HCT116 (cell line): ENCODE data around the gene PTPN20. TPM values are rescaled to one million over a fixed set of nuclear protein-coding genes. Genes with fewer than 3 reads are reported as not detected.
"Not testable (repeated sequence)": the region's sequence is repeated elsewhere in the genome, so short reads cannot be mapped to it uniquely, and the experiment has no call there.

Experiments
- ATAC-seq: fragments of 200-7000 bp; cut with Tn5 transposase; 2 replicates; pipeline ENCODE4 v1.9.1; 2020; ENCODE audit warnings: mild to moderate bottlenecking, moderate library complexity
- Bru-seq: library from RNA; stranded (reverse); fragments of 400-500 nt; gene quantifications from one replicate; lab custom pipeline; 2021; lab: Mats Ljungman, UMichigan
- BruChase-seq, 2 experiments: library from RNA; stranded (reverse); fragments of 400-500 nt; gene quantifications; one replicate each; lab custom pipeline; 2021; lab: Mats Ljungman, UMichigan
- BruUV-seq: library from RNA; stranded (reverse); fragments of 400-500 nt; replicated peaks from 2 replicates; lab custom pipeline; 2021; lab: Mats Ljungman, UMichigan
- CTCF ChIA-PET: fragments of 300-600 bp; sonication (Branson Sonifier 250); formaldehyde crosslinking; loops from one replicate; lab custom pipeline; 2021; ENCODE audit warnings: antibody characterized with exemption; lab: Charles Lee
- POLR2A ChIA-PET: fragments of 300-600, 350-600 bp; sonication (Branson Sonifier 250); formaldehyde crosslinking; loops from one replicate; lab custom pipeline; 2021; ENCODE audit warnings: antibody characterized with exemption; lab: Charles Lee
- RAD21 ChIA-PET, 2 experiments: fragments of 300-600 bp; sonication (Branson Sonifier 250); formaldehyde crosslinking; loops; one replicate each; lab custom pipeline; 2023; ENCODE audit warnings: low total read pairs in 2 of 2; ENCODE audit not compliant: uncharacterized antibody in 2 of 2, unreplicated experiment in 2 of 2, low non-redundant PET in 1 of 2; lab: Charles Lee
- DNase-seq: peaks from one replicate; pipeline ENCODE4 v3.0.0-alpha.2; 2010; ENCODE audit warnings: low read depth, low spot score
- H2AFZ ChIP-seq: fragments of 200-600 bp; shearing (Covaris generic), sonication (generic); 2 replicates; pipeline ENCODE4 v1.6.1; 2017; ENCODE audit warnings: low read depth, mixed run types, mixed read lengths, antibody characterized with exemption, low read length; ENCODE audit not compliant: poor library complexity, severe bottlenecking
- H3K27ac ChIP-seq: 2 replicates; pipeline ENCODE4 v1.5.1; 2012; ENCODE audit warnings: low read depth, low read length
- H3K27me3 ChIP-seq: fragments of 200-600 bp; sonication (generic); 2 replicates; pipeline ENCODE4 v1.6.1; 2016; ENCODE audit warnings: mixed run types, low read length, mixed read lengths; ENCODE audit not compliant: insufficient read depth
- H3K36me3 ChIP-seq, 2 experiments: fragments of 200-500 bp in 1 of 2; fragments of 200-600 bp in 1 of 2; sonication (Bioruptor generic) in 1 of 2; sonication (generic) in 1 of 2; 2 replicates each; pipeline versions ENCODE4 v1.5.1 to v1.6.1; 2014 to 2016; ENCODE audit warnings: low read length in 2 of 2, inconsistent platforms in 1 of 2, mixed read lengths in 1 of 2, mixed run types in 1 of 2; ENCODE audit not compliant: insufficient read depth in 2 of 2, control insufficient read depth in 1 of 2
- H3K4me1 ChIP-seq, 2 experiments: fragments of 200-600 bp in 1 of 2; sonication (generic) in 1 of 2; 2 replicates each; pipeline versions ENCODE4 v1.5.1 to v1.6.1; 2012 to 2017; ENCODE audit warnings: low read length in 2 of 2, inconsistent platforms in 1 of 2, mild to moderate bottlenecking in 1 of 2, mixed read lengths in 1 of 2, mixed run types in 1 of 2, moderate library complexity in 1 of 2; ENCODE audit not compliant: insufficient read depth in 2 of 2, control insufficient read depth in 1 of 2
- H3K4me2 ChIP-seq: fragments of 200-600 bp; sonication (generic); 2 replicates; pipeline ENCODE4 v1.6.1; 2017; ENCODE audit warnings: mixed run types, low read length, mixed read lengths
- H3K4me3 ChIP-seq, 2 experiments: fragments of 200-600 bp in 1 of 2; sonication (generic) in 1 of 2; replicated peaks in 1 of 2; 2 replicates each; pipeline ENCODE4 v1.5.1; 2011 to 2016; ENCODE audit warnings: low read length in 2 of 2, control low read depth in 1 of 2, low read depth in 1 of 2, mild to moderate bottlenecking in 1 of 2, mixed read lengths in 1 of 2, mixed run types in 1 of 2
- H3K79me2 ChIP-seq: fragments of 200-600 bp; sonication (generic); 2 replicates; pipeline ENCODE4 v1.6.1; 2017; ENCODE audit warnings: mild to moderate bottlenecking, mixed run types, low read length, moderate library complexity, mixed read lengths; ENCODE audit not compliant: insufficient read depth
- H3K9ac ChIP-seq: fragments of 200-600 bp; sonication (generic); 2 replicates; pipeline ENCODE4 v1.6.1; 2016; ENCODE audit warnings: low read length, mixed read lengths
- H3K9me2 ChIP-seq: fragments of 200-600 bp; sonication (generic), shearing (Covaris generic); 2 replicates; pipeline ENCODE4 v1.6.1; 2017; ENCODE audit warnings: mixed run types, mild to moderate bottlenecking, moderate library complexity; ENCODE audit not compliant: insufficient read depth
- H3K9me3 ChIP-seq, 2 experiments: fragments of 200-500 bp in 1 of 2; fragments of 200-600 bp in 1 of 2; sonication (Bioruptor generic) in 1 of 2; sonication (generic) in 1 of 2; 2 replicates each; pipeline ENCODE4 v1.6.1; 2014 to 2017; ENCODE audit warnings: low read length in 2 of 2, mixed read lengths in 2 of 2, inconsistent platforms in 1 of 2, low read depth in 1 of 2, mild to moderate bottlenecking in 1 of 2, mixed run types in 1 of 2, moderate library complexity in 1 of 2; ENCODE audit not compliant: control insufficient read depth in 1 of 2, insufficient read depth in 1 of 2
- H4K20me1 ChIP-seq: fragments of 200-600 bp; sonication (generic), shearing (Covaris generic); 2 replicates; pipeline ENCODE4 v1.6.1; 2017; ENCODE audit warnings: mixed run types, mild to moderate bottlenecking, moderate library complexity; ENCODE audit not compliant: insufficient read depth
- intact Hi-C: fragments of 100-400 bp; cut with micrococcal nuclease; formaldehyde crosslinking; loops from 2 replicates; pipeline ENCODE4 v1.10.0; 2022
- long read RNA-seq: library from polyadenylated mRNA; unstranded; transcript quantifications from one replicate; pipeline ENCODE4 v2.0.0, GENCODE V29; 2021; ENCODE audit not compliant: unreplicated experiment
- polyA plus RNA-seq: library from polyadenylated mRNA; unstranded; fragments of >200 nt; gene quantifications from 2 replicates; pipeline ENCODE4 v1.2.1, GENCODE V29; 2012; ENCODE audit warnings: missing spikeins
- total RNA-seq: library from RNA; stranded (reverse); gene quantifications from one replicate; pipeline ENCODE4 v1.2.1, GENCODE V29; 2021; ENCODE audit not compliant: unreplicated experiment

Gene PTPN20, protein sequence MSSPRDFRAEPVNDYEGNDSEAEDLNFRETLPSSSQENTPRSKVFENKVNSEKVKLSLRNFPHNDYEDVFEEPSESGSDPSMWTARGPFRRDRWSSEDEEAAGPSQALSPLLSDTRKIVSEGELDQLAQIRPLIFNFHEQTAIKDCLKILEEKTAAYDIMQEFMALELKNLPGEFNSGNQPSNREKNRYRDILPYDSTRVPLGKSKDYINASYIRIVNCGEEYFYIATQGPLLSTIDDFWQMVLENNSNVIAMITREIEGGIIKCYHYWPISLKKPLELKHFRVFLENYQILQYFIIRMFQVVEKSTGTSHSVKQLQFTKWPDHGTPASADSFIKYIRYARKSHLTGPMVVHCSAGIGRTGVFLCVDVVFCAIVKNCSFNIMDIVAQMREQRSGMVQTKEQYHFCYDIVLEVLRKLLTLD
- total RNA-seq (not detected), Bru-seq, nascent RNA (percentile 8 among the genes with signal in this experiment), BruChase-seq, experiment 1, labeled RNA remaining after a 6-hour chase (percentile 7 among the genes with signal in this experiment), BruChase-seq, experiment 2, labeled RNA remaining after a 2-hour chase (percentile 6 among the genes with signal in this experiment)
- 0.01 TPM in 1 of 2 replicates, not detected in the other for polyA plus RNA-seq
- long read RNA-seq: 0 reads

DNA sequence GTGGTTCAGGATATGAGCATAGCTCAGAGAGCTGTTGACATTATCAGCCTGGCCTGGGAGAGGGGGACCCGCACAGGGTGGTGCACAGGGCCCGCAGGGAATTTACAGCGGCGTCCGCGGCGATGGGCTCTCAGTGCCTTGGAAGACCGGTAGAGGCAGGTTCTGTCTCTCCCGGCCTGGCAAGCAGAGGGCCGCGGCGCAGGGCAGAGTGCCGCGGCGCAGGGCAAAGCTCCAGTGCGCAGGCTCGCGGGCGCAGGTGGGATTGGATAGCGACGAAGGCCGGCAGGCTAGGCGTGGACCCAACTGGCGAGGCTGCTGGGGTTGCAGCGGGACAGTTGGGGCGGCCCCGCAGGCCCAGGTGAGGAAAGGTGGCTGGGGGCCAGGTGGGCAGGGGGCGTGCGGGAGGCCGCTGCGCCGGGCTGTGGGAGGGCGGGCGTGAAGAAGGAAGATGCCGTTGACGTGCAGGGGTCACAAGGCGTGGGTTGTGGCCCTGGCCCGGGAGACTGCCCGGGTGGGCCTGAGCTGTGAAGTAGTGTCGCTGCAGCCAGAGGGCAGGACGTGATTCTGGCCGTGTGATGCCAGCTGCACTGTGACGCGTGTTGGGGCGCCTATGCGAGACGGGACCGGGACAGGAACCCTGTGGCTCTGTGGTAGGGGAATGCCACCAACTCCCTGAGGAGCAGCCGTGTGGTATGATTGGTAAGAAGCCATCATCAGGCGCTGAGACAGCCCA lies at the start of gene PTPN20:
Gene PTPN20, plus strand, starts transcription at position 285 of the 733 bp plus-strand sequence. CDS start 21,072 bp downstream, outside the sequence.
- H4K20me1 ChIP-seq, H3K79me2 ChIP-seq, H2AFZ ChIP-seq, BruUV-seq, H3K9me2 ChIP-seq, H3K4me3 ChIP-seq, H3K36me3 ChIP-seq, H3K4me2 ChIP-seq, intact Hi-C loops, H3K4me1 ChIP-seq, H3K9ac ChIP-seq, H3K27ac ChIP-seq, RAD21 ChIA-PET, ATAC-seq, H3K9me3 ChIP-seq, DNase-seq, H3K27me3 ChIP-seq, POLR2A ChIA-PET, CTCF ChIA-PET: not testable (repeated sequence)

DNA sequence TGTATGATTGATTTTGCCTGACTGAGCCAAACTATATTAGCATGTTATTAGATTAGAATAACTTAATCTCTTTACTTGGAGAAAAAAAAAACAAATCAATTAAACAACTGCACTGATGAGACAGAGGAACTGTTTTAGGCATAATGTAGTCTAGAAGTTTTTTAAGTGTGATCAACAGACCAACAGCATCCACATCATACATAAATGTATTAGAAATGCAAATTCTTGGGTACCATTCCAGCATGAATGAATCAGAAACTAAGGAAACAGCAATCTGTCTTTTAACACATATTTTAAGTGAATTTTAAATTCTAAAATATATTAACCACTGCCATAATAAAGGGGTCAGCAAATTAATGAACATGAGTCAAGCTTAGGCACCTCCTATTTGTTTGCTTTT lies 41.5 kb upstream of the PTPN20 start:
- H4K20me1 ChIP-seq, DNase-seq, H3K27ac ChIP-seq, CTCF ChIA-PET, H3K36me3 ChIP-seq, H3K9ac ChIP-seq, H2AFZ ChIP-seq, H3K4me3 ChIP-seq, ATAC-seq, H3K27me3 ChIP-seq, intact Hi-C loops, H3K4me1 ChIP-seq, H3K4me2 ChIP-seq, RAD21 ChIA-PET, H3K9me3 ChIP-seq, BruUV-seq, H3K79me2 ChIP-seq, POLR2A ChIA-PET, H3K9me2 ChIP-seq: not testable (repeated sequence)

DNA sequence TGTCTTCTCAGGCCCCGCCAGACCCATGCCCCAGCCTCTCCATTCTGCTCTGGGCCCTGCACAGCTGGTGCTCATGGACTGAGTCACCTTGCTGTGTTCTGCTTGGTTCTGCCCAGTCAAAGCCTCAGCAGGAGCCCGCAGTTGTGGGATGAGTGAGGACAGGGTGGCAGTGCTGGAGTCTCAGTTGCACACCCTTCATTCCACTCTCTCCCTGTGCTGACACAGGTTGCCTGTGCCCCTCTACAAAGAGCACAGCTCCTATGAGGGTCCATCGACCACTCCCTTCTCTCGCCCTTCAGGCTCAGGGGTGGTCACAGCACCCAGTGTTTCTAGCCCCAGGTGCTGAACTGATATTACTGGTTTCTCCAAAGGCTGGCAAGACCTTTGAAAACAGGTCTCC lies 39.6 kb upstream of the PTPN20 start:
- ATAC-seq, H3K27ac ChIP-seq, H3K9me3 ChIP-seq, H3K9me2 ChIP-seq, H3K79me2 ChIP-seq, H4K20me1 ChIP-seq, H3K4me1 ChIP-seq, intact Hi-C loops, H3K4me3 ChIP-seq, RAD21 ChIA-PET, DNase-seq, H3K4me2 ChIP-seq, H2AFZ ChIP-seq, H3K9ac ChIP-seq, H3K27me3 ChIP-seq, H3K36me3 ChIP-seq, BruUV-seq, POLR2A ChIA-PET, CTCF ChIA-PET: not testable (repeated sequence)

DNA sequence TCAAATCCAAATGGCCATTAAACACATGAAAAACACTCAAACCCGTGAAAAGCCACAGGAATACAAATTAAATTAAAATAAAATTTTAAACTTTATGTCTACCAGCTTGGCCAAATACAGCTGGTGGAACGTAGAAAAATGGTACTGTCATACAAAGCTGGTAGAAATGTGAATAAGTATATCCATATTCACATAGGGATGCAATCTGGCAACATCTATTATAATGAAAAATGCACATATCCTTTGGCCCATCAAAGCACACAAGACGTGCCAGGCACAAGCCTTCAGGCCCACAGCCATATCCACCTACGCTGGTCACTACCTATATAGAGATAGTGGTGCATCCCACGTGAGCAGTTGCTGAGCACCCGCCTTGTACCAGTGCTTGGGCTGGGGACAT lies 35.9 kb upstream of the PTPN20 start:
- H3K4me1 ChIP-seq, H2AFZ ChIP-seq, H3K9ac ChIP-seq, POLR2A ChIA-PET, H3K36me3 ChIP-seq, RAD21 ChIA-PET, H3K79me2 ChIP-seq, H3K4me2 ChIP-seq, H3K27me3 ChIP-seq, H3K9me3 ChIP-seq, CTCF ChIA-PET, H4K20me1 ChIP-seq, H3K4me3 ChIP-seq, ATAC-seq, intact Hi-C loops, DNase-seq, BruUV-seq, H3K9me2 ChIP-seq, H3K27ac ChIP-seq: not testable (repeated sequence)
